ENCODE results near the gene MYT1. TPM values are rescaled to one million over a fixed set of nuclear protein-coding genes. Genes with fewer than 3 reads are reported as not detected.

MYT1 gene
- polyA plus RNA-seq, 1 donor from 2014 or later = 35.8 TPM

DNA sequence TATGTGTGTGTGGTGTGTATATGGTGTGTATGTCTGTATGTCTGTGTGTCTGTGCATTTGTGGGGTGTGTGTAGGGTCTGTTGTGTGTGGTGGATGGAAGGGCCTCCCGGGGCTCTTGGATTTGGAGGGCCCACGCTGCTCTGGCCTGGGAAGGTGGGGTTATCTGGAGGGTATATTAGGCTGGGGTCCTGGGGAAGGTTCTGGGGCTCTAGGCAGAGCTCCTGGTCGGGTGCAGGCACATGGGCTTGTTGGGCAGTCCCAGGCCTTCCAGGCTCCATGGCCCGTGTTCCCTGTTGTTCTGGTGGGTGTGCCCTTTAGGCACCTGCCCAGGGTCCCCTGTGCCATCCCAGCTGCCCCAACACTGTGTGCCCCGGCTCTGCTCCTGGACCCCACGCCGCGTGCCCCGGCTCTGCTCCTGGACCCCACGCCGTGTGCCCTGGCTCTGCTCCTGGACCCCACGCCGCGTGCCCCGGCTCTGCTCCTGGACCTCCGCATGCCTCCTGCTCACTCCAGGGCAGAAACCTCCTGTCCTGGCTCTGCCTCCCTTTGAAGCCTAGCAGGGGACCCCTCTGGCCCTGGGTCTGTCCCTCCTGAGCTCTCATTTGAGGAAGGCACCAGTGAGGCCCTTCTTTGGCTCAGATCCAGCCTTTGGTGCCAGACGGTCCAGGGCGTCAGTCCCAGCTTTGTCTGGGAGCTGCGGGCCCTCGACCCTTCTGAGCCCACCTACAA lies 10.2 kb upstream of the MYT1 start:
- H3K79me2 ChIP-seq (replicated peaks; ENCODE audit: insufficient read depth, low read length) = no peaks in the 10 kb centered on the region
- H3K9me3 ChIP-seq (ENCODE audit: low read length) = no peaks in the 10 kb centered on the region
- no peaks in the 10 kb centered on the region for H3F3A ChIP-seq (ENCODE audit: insufficient read depth, low read length, poor library complexity, severe bottlenecking)
- no peaks in the 10 kb centered on the region for H3K36me3 ChIP-seq (ENCODE audit: insufficient read depth, low read length)
- no peak overlapping the region for H2AFZ ChIP-seq (ENCODE audit: low read depth, low read length)
- H3K27ac ChIP-seq (ENCODE audit: low read length) = no peak overlapping the region
- no peaks in the 10 kb centered on the region for H3K27me3 ChIP-seq (ENCODE audit: insufficient read depth, low read depth, low read length)
- no peaks in the 10 kb centered on the region for H3K9me2 ChIP-seq (ENCODE audit: insufficient read depth, low read length)
- no peak overlapping the region for H3K4me3 ChIP-seq (ENCODE audit: low read length)
- no peak overlapping the region for H3K4me2 ChIP-seq (ENCODE audit: low read length)
- TF ChIP-seq, protein P1, sequence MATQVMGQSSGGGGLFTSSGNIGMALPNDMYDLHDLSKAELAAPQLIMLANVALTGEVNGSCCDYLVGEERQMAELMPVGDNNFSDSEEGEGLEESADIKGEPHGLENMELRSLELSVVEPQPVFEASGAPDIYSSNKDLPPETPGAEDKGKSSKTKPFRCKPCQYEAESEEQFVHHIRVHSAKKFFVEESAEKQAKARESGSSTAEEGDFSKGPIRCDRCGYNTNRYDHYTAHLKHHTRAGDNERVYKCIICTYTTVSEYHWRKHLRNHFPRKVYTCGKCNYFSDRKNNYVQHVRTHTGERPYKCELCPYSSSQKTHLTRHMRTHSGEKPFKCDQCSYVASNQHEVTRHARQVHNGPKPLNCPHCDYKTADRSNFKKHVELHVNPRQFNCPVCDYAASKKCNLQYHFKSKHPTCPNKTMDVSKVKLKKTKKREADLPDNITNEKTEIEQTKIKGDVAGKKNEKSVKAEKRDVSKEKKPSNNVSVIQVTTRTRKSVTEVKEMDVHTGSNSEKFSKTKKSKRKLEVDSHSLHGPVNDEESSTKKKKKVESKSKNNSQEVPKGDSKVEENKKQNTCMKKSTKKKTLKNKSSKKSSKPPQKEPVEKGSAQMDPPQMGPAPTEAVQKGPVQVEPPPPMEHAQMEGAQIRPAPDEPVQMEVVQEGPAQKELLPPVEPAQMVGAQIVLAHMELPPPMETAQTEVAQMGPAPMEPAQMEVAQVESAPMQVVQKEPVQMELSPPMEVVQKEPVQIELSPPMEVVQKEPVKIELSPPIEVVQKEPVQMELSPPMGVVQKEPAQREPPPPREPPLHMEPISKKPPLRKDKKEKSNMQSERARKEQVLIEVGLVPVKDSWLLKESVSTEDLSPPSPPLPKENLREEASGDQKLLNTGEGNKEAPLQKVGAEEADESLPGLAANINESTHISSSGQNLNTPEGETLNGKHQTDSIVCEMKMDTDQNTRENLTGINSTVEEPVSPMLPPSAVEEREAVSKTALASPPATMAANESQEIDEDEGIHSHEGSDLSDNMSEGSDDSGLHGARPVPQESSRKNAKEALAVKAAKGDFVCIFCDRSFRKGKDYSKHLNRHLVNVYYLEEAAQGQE (IDR thresholded peaks at IDR 0.05; ENCODE audit: borderline replicate concordance) = no peak
- TF ChIP-seq MXI1 (conservative IDR thresholded peaks at IDR 0.05; ENCODE audit: poor library complexity, severe bottlenecking) (no peak), RAD21 (conservative IDR thresholded peaks at IDR 0.05) (no peak), POLR2AphosphoS5 (IDR thresholded peaks at IDR 0.05) (no peak), EP300 (conservative IDR thresholded peaks at IDR 0.05; ENCODE audit: poor library complexity, severe bottlenecking) (no peak), TAF1 (IDR thresholded peaks at IDR 0.05; ENCODE audit: low read depth) (no peak), SMC3 (conservative IDR thresholded peaks at IDR 0.05; ENCODE audit: poor library complexity) (no peak), EZH2 (IDR thresholded peaks at IDR 0.05; ENCODE audit: borderline replicate concordance, insufficient read depth, low read length, poor library complexity, severe bottlenecking) (no peak)
- TF ChIP-seq, protein P2, sequence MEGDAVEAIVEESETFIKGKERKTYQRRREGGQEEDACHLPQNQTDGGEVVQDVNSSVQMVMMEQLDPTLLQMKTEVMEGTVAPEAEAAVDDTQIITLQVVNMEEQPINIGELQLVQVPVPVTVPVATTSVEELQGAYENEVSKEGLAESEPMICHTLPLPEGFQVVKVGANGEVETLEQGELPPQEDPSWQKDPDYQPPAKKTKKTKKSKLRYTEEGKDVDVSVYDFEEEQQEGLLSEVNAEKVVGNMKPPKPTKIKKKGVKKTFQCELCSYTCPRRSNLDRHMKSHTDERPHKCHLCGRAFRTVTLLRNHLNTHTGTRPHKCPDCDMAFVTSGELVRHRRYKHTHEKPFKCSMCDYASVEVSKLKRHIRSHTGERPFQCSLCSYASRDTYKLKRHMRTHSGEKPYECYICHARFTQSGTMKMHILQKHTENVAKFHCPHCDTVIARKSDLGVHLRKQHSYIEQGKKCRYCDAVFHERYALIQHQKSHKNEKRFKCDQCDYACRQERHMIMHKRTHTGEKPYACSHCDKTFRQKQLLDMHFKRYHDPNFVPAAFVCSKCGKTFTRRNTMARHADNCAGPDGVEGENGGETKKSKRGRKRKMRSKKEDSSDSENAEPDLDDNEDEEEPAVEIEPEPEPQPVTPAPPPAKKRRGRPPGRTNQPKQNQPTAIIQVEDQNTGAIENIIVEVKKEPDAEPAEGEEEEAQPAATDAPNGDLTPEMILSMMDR (IDR thresholded peaks at IDR 0.05; ENCODE audit: poor library complexity, severe bottlenecking) = no peak
- no peaks in the 10 kb centered on the region for H4K20me1 ChIP-seq (ENCODE audit: insufficient read depth)
- H3K9ac ChIP-seq (ENCODE audit: low read length) = no peak overlapping the region

DNA sequence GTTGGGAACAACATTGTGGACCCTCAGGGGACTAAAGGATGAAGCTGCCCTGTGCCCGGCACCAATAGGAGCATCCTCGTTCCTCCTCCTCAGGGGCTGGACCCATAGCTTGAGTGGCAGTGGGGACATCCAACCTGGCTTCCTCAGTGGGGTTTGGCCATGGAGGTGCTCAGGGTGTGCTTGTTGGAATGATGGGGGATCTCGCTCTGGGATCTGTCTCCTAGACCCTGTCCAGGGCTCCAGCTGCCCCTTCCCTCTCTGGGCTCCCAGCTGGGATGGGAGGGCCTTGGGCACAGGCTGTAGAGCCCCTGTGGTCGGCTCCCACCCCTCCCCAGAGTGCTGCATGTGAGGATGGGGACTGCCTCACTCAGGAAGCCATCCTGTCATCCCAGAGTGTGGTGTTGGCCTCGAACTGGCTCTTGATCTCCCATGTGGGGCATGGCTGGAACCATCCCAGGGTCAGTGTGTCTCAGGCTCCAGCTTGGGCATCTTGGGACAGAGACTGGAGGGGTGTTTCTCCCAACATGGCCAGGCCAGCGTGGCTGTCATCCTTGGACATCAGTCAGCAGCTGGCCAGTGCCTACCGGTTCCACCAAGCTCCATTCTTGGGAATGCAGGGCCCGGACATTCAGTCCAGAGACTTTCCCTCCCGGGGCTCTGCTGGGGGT lies 9.5 kb upstream of the MYT1 start:
- Histone ChIP-seq H3K9ac (ENCODE audit: low read length) (no peak overlapping the region), H3K27ac (ENCODE audit: low read length) (no peak overlapping the region), H3K9me3 (ENCODE audit: low read length) (no peaks in the 10 kb centered on the region), H3K4me2 (ENCODE audit: low read length) (no peak overlapping the region), H3K4me3 (ENCODE audit: low read length) (no peak overlapping the region), H3K9me2 (ENCODE audit: insufficient read depth, low read length) (no peaks in the 10 kb centered on the region), H4K20me1 (ENCODE audit: insufficient read depth) (no peaks in the 10 kb centered on the region), H2AFZ (ENCODE audit: low read depth, low read length) (no peak overlapping the region), H3K79me2 (replicated peaks; ENCODE audit: insufficient read depth, low read length) (peaks cover 5% of the 10 kb centered on the region), H3K27me3 (ENCODE audit: insufficient read depth, low read depth, low read length) (no peaks in the 10 kb centered on the region), H3K36me3 (ENCODE audit: insufficient read depth, low read length) (no peaks in the 10 kb centered on the region), H3F3A (ENCODE audit: insufficient read depth, low read length, poor library complexity, severe bottlenecking) (no peaks in the 10 kb centered on the region)
- TF ChIP-seq POLR2AphosphoS5 (IDR thresholded peaks at IDR 0.05) (no peak), EP300 (conservative IDR thresholded peaks at IDR 0.05; ENCODE audit: poor library complexity, severe bottlenecking) (no peak), RAD21 (conservative IDR thresholded peaks at IDR 0.05) (no peak), TAF1 (IDR thresholded peaks at IDR 0.05; ENCODE audit: low read depth) (no peak), MXI1 (conservative IDR thresholded peaks at IDR 0.05; ENCODE audit: poor library complexity, severe bottlenecking) (no peak), EZH2 (IDR thresholded peaks at IDR 0.05; ENCODE audit: borderline replicate concordance, insufficient read depth, low read length, poor library complexity, severe bottlenecking) (no peak), SMC3 (conservative IDR thresholded peaks at IDR 0.05; ENCODE audit: poor library complexity) (no peak)
- TF ChIP-seq, protein P2 (IDR thresholded peaks at IDR 0.05; ENCODE audit: poor library complexity, severe bottlenecking) = no peak
- TF ChIP-seq, protein P1 (IDR thresholded peaks at IDR 0.05; ENCODE audit: borderline replicate concordance) = no peak

All from neural cell (in vitro differentiated cells).